ENCODE results near the gene TBCK.

TBCK gene

GRCh38 chr4:106256190-106256589 is 59.8 kb downstream of the TBCK start:
- DNase-seq (ENCODE audit: extremely low spot score): no peak
- CTCF ChIA-PET: interaction anchor here (0.8 to 3.6 kb wide), 6 partner anchors 11 to 22 kb away, joined by 3 to 14 read pairs (median 4); no protein-coding TSS in a partner anchor
- no peak for TF ChIP-seq CTCF (IDR thresholded peaks at IDR 0.05; ENCODE audit: control extremely low read depth, extremely low read depth, low read depth, missing control alignments)
- POLR2A ChIA-PET: no interaction called here

- DNase-seq (ENCODE audit: extremely low spot score): no peak
These were observed 60.8 kb downstream of the TBCK start for GRCh38 chr4:106255195-106255594.

GRCh38 chr4:106253364-106254129 is 62.5 kb downstream of the TBCK start:
- ChIA-PET POLR2A (no interaction called here), CTCF (interaction anchor here (0.6 to 3.6 kb wide), 3 partner anchors 8 to 15 kb away, joined by 3 to 14 read pairs (median 3); no protein-coding TSS in a partner anchor)
- DNase-seq (ENCODE audit: extremely low spot score): no peak
- TF ChIP-seq CTCF (IDR thresholded peaks at IDR 0.05; ENCODE audit: control extremely low read depth, extremely low read depth, low read depth, missing control alignments): no peak

More at GRCh38 chr4:106255195-106255594, 60.8 kb downstream of the TBCK start:
- ChIA-PET CTCF (interaction anchor here (1.3 to 3.6 kb wide), 6 partner anchors 10 to 23 kb away, joined by 3 to 14 read pairs (median 4); no protein-coding TSS in a partner anchor), POLR2A (no interaction called here)
- TF ChIP-seq CTCF (IDR thresholded peaks at IDR 0.05; ENCODE audit: control extremely low read depth, extremely low read depth, low read depth, missing control alignments): no peak

GRCh38 chr4:106247600-106247999 is 68.4 kb downstream of the TBCK start:
- CTCF ChIA-PET: interaction anchor here (1.2 to 5.4 kb wide), 2 partner anchors 8 to 43 kb away, joined by 3 to 32 read pairs; no protein-coding TSS in a partner anchor

GRCh38 chr4:106246441-106246840 is 69.6 kb downstream of the TBCK start:
- no peak for DNase-seq (ENCODE audit: extremely low spot score)
- no peak for TF ChIP-seq CTCF (IDR thresholded peaks at IDR 0.05; ENCODE audit: control extremely low read depth, extremely low read depth, low read depth, missing control alignments)
- ChIA-PET CTCF (interaction anchor here (2.6 kb wide), 1 partner anchor 8 kb away, joined by 14 read pairs; no protein-coding TSS in a partner anchor), POLR2A (no interaction called here)

More at GRCh38 chr4:106247600-106247999, 68.4 kb downstream of the TBCK start:
- DNase-seq (ENCODE audit: extremely low spot score): no peak
- TF ChIP-seq CTCF (IDR thresholded peaks at IDR 0.05; ENCODE audit: control extremely low read depth, extremely low read depth, low read depth, missing control alignments): no peak
- POLR2A ChIA-PET: no interaction called here

- ChIA-PET POLR2A (no interaction called here), CTCF (interaction anchor here (2.6 kb wide), 1 partner anchor 10 kb away, joined by 14 read pairs; no protein-coding TSS in a partner anchor)
- no peak for TF ChIP-seq CTCF (IDR thresholded peaks at IDR 0.05; ENCODE audit: control extremely low read depth, extremely low read depth, low read depth, missing control alignments)
- DNase-seq (ENCODE audit: extremely low spot score): no peak
These were observed 70.8 kb downstream of the TBCK start for GRCh38 chr4:106245176-106245575.

Measured in GM10248 (cell line).